ENCODE results near the gene MADCAM1.
"Not testable (repeated sequence)": the region's sequence is repeated elsewhere in the genome, so short reads cannot be mapped to it uniquely, and the experiment has no call there.

The MADCAM1 gene

GRCh38 chr19:465056-465816 is 31.1 kb upstream of the MADCAM1 start:
- no peak for DNase-seq (ENCODE audit: low read depth, low spot score)

GRCh38 chr19:467554-467953 is 28.7 kb upstream of the MADCAM1 start:
- DNase-seq (ENCODE audit: low read depth, low spot score) = no peak

GRCh38 chr19:468587-469256 is 27.6 kb upstream of the MADCAM1 start:
- no peak for DNase-seq (ENCODE audit: low read depth, low spot score)

- DNase-seq (ENCODE audit: low read depth, low spot score) = no peak
Measured at GRCh38 chr19:469833-470232, 26.5 kb upstream of the MADCAM1 start.

GRCh38 chr19:470701-471100 is 25.6 kb upstream of the MADCAM1 start:
- no peak for DNase-seq (ENCODE audit: low read depth, low spot score)

GRCh38 chr19:472005-472858 is 24.1 kb upstream of the MADCAM1 start:
- DNase-seq (ENCODE audit: low read depth, low spot score) = no peak

GRCh38 chr19:474126-475078 is 21.9 kb upstream of the MADCAM1 start:
- no peak for DNase-seq (ENCODE audit: low read depth, low spot score)

- DNase-seq (ENCODE audit: low read depth, low spot score) = no peak
Measured at GRCh38 chr19:475360-475759, 20.9 kb upstream of the MADCAM1 start.

GRCh38 chr19:478236-478903 is 17.9 kb upstream of the MADCAM1 start:
- no peak for DNase-seq (ENCODE audit: low read depth, low spot score)

- DNase-seq (ENCODE audit: low read depth, low spot score) = no peak
Measured at GRCh38 chr19:478976-479375, 17.3 kb upstream of the MADCAM1 start.

- no peak for DNase-seq (ENCODE audit: low read depth, low spot score)
Measured at GRCh38 chr19:480016-480855, 16.1 kb upstream of the MADCAM1 start.

GRCh38 chr19:481100-481499 is 15.2 kb upstream of the MADCAM1 start:
- not testable (repeated sequence) for DNase-seq (ENCODE audit: low read depth, low spot score)

- no peak for DNase-seq (ENCODE audit: low read depth, low spot score)
Measured at GRCh38 chr19:482186-483041, 13.9 kb upstream of the MADCAM1 start.

- DNase-seq (ENCODE audit: low read depth, low spot score) = no peak
Measured at GRCh38 chr19:483332-484072, 12.8 kb upstream of the MADCAM1 start.

- no peak for DNase-seq (ENCODE audit: low read depth, low spot score)
Measured at GRCh38 chr19:484494-484893, 11.8 kb upstream of the MADCAM1 start.

- DNase-seq (ENCODE audit: low read depth, low spot score) = no peak
Measured at GRCh38 chr19:485077-485476, 11.2 kb upstream of the MADCAM1 start.

GRCh38 chr19:485583-486236 is 10.6 kb upstream of the MADCAM1 start:
- no peak for DNase-seq (ENCODE audit: low read depth, low spot score)

Data from smooth muscle cell of the brain vasculature (primary cell).